Measurements from ENCODE around the gene ZNF581. TPM values are rescaled to one million over a fixed set of nuclear protein-coding genes. Genes with fewer than 3 reads are reported as not detected.

The ZNF581 gene
- total RNA-seq, 1 donor from 2014 or later, result 36.9 TPM

DNA sequence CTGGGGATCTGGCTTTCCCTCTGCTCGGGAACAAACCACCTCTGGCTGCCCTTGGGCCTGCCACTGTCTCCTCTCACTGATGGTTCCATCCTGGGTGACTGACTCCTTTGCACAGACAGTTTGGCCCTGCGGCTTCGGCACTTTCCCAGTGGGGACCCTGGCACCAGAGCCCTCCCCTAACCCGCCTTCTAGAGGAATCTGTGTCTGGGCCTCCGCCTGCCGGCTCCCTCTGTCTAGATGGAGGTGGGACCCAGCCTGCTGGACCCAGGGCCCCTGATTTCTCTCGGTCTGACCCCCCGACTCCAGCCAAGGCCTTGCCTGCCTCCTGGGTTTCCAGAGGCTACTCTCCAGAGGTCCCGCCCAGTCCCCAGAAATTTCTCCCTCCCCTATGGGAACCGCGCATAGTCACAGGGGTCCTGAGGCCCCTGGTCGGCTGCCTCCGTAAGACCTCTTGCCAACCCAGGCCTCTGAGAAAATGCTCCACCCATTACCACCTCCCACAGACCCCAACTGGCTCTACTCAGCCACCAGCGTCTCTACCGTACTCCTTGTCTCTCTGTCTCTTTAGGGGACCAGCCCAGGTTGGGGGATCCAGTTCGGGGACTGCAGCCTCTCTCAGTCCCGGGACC is 7.3 kb downstream of the ZNF581 start:
- Histone ChIP-seq H3K27me3 (ENCODE audit: control insufficient read depth, insufficient read depth, low read length) (no peaks in the 10 kb centered on the region), H3K4me3 (ENCODE audit: low read depth, low read length) (no peak overlapping the region), H3K36me3 (ENCODE audit: control insufficient read depth, insufficient read depth, low read length) (no peaks in the 10 kb centered on the region)
- TF ChIP-seq, protein P1, sequence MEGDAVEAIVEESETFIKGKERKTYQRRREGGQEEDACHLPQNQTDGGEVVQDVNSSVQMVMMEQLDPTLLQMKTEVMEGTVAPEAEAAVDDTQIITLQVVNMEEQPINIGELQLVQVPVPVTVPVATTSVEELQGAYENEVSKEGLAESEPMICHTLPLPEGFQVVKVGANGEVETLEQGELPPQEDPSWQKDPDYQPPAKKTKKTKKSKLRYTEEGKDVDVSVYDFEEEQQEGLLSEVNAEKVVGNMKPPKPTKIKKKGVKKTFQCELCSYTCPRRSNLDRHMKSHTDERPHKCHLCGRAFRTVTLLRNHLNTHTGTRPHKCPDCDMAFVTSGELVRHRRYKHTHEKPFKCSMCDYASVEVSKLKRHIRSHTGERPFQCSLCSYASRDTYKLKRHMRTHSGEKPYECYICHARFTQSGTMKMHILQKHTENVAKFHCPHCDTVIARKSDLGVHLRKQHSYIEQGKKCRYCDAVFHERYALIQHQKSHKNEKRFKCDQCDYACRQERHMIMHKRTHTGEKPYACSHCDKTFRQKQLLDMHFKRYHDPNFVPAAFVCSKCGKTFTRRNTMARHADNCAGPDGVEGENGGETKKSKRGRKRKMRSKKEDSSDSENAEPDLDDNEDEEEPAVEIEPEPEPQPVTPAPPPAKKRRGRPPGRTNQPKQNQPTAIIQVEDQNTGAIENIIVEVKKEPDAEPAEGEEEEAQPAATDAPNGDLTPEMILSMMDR (IDR thresholded peaks at IDR 0.05; ENCODE audit: insufficient read depth, low read length, poor library complexity, severe bottlenecking), result no peak
- no peak for DNase-seq (ENCODE audit: low read depth)

DNA sequence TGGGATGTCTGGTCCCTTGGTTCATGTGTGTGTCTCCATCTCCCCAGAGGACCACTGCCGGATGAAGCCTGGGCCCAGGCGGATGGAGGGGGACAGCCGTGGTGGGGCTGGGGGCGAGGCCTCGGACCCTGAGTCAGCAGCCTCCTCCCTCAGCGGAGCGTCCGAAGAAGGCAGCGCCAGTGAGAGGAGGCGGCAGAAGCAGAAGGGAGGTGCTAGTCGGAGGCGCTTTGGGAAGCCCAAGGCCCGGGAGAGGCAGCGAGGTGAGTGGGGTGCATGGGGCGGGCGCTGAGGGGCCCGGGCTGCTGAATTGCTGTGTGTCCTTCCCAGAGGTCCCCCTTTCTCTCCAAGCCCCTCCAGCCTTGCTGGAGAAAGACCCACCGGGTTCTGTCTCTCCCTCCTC is 7.8 kb downstream of the ZNF581 start:
- H3K27me3 ChIP-seq (ENCODE audit: control insufficient read depth, insufficient read depth, low read length), result no peaks in the 10 kb centered on the region
- TF ChIP-seq, protein P1 (IDR thresholded peaks at IDR 0.05; ENCODE audit: insufficient read depth, low read length, poor library complexity, severe bottlenecking), result no peak
- H3K36me3 ChIP-seq (ENCODE audit: control insufficient read depth, insufficient read depth, low read length), result no peaks in the 10 kb centered on the region
- H3K4me3 ChIP-seq (ENCODE audit: low read depth, low read length), result no peak overlapping the region
- no peak for DNase-seq (ENCODE audit: low read depth)

DNA sequence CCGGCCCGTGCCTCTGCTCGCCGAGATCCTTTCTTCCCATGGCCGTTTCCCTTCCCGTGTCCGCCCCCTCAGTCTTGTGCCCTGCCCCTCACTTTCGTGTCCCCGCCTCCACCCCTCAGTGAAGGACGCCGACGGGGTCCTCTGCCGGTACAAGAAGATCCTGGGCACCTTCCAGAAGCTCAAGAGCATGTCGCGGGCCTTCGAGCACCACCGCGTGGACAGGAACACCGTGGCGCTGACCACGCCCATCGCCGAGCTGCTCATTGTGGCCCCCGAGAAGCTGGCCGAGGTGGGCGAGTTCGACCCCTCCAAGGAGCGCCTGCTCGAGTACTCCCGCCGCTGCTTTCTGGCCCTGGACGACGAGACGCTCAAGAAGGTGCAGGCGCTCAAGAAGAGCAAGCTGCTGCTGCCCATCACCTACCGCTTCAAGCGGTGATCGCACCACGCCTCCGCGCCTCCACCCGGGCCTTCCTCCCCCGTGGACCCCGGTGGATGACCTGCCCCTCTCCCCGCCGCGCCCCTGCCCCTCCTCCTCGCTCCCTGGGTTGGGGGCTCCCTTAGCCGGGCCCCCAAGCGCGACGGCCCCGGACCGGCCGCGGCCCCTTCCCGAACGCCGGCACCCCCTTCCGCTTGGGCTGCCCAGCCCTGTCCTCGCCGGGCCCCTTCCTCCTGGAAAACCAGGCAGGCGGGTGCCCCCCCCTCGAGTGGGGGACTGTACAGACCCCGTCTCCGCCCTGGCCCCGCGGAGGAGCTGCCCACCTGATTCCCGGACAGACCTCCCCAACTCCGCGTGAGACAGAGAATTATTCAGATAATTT is 9.1 kb downstream of the ZNF581 start:
- Histone ChIP-seq H3K4me3 (ENCODE audit: low read depth, low read length) (no peak overlapping the region), H3K36me3 (ENCODE audit: control insufficient read depth, insufficient read depth, low read length) (no peaks in the 10 kb centered on the region), H3K27me3 (ENCODE audit: control insufficient read depth, insufficient read depth, low read length) (no peaks in the 10 kb centered on the region)
- TF ChIP-seq, protein P1 (IDR thresholded peaks at IDR 0.05; ENCODE audit: insufficient read depth, low read length, poor library complexity, severe bottlenecking), result no peak
- DNase-seq (ENCODE audit: low read depth), result no peak

DNA sequence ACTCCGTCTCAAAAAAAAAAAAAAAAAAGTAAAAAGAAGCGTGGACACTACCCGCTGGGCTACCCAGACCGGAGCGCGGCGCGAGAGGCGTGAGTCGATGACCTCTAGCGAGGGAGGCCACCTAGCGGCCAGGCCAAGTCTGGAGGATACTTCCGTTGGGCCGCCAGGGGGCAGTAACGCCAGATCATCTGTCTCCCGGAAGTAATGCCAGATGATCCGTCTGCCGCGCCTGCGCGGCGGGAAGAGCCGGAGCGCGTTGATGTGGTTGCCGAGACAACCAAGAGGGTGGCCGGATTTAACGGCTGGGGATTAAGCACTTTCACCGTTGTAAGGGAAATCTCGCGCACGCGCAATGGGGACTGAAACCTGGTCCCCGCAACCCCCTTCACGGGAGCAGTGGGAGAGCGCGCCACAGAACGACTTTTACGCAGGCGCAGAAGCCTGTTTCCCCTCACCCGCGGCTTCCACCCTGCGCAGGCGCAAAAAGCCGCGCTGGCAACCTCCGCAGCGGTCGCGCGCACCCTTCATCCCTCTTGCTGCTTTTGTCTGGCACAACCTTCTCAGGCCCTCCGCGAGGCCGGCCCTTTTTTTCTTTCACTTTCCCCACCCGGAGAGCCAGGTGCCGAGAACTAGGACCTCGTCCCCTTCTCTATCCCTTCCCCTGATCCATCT is 10.3 kb downstream of the ZNF581 start:
- TF ChIP-seq, protein P1 (IDR thresholded peaks at IDR 0.05; ENCODE audit: insufficient read depth, low read length, poor library complexity, severe bottlenecking), result peak; percentile 100

DNA sequence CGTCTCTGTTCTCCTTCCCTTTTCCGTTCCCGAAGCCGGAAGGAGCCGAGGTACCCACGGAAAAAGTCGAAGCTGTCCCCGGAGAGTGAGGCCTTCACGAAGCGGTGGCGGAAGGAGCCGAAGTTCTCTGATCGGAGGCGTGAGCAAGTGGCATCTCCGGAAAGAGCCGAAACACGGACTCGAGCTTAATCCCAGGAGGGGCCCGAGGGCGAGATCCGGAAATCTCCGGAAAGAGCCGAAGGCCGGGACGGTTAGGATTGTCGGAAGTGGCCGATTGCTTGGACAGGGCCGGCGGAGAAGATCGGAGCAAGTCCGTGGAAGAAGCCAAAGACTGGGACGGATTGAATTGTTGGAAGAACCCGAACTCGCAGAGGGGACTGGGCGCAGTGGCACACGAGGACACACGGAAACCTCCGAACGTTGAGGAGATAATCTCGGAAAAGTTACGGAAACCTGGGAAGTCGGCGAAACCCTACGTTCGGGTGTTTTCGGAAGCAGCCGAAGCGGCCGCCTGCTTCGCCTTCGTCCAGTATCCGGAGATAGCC is 10.9 kb downstream of the ZNF581 start:
- peak overlapping the region; percentile 70 for H3K4me3 ChIP-seq (ENCODE audit: low read depth, low read length)
- DNase-seq (ENCODE audit: low read depth), result peak; percentile 90
- TF ChIP-seq, protein P1 (IDR thresholded peaks at IDR 0.05; ENCODE audit: insufficient read depth, low read length, poor library complexity, severe bottlenecking), result no peak
- H3K36me3 ChIP-seq (ENCODE audit: control insufficient read depth, insufficient read depth, low read length), result no peaks in the 10 kb centered on the region
- H3K27me3 ChIP-seq (ENCODE audit: control insufficient read depth, insufficient read depth, low read length), result no peaks in the 10 kb centered on the region

More for the DNA sequence above, 10.3 kb downstream of the ZNF581 start:
- no peaks in the 10 kb centered on the region for H3K36me3 ChIP-seq (ENCODE audit: control insufficient read depth, insufficient read depth, low read length)
- peak; percentile 94 for DNase-seq (ENCODE audit: low read depth)
- peak overlapping the region; percentile 70 for H3K4me3 ChIP-seq (ENCODE audit: low read depth, low read length)
- no peaks in the 10 kb centered on the region for H3K27me3 ChIP-seq (ENCODE audit: control insufficient read depth, insufficient read depth, low read length)

Measured in kidney epithelial cell (primary cell).